Measurements from ENCODE around the gene ERVH48-1. TPM values are rescaled to one million over a fixed set of nuclear protein-coding genes. Genes with fewer than 3 reads are reported as not detected.

The ERVH48-1 gene
- total and polyA plus RNA-seq, 2 donors (not counting 1 experiment from before 2014, with no cell fraction given) = 0.06 TPM; not detected in 1

DNA sequence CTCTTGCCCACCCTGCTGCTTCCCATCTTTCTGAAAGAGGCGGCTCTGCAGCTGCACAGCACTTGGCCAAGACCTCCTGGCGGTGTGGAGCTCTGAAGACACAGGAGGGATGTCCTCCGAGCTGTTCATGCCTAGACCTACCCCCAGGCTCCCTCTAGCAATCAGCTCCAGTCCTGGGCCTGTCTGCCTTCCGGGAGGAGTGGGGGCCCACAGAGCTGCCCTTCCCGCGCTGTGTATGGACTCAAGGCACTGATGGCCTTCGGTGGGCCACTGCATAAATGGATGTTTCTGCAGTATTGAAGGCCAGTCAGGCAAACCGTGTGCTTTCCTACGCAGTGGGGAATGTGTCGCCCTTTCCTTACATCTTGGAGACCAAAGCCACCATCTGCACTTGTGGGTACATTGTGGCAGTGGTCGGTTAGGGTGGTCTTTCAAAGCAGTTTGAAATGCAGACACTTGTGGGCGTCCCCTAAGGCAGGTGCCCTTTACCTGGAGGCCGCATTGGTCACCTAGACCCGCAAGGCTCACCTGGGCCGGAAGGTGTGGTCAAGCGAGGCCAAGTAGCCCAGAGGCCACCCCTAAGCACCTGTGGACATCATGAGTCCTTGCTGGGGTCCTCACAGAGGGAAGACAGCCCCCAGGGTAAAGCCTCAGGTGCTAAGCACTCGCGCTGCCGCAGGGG is 48.0 kb upstream of the ERVH48-1 start:
- Histone ChIP-seq H3K4me1 (ENCODE audit: control insufficient read depth, extremely low read depth, insufficient read depth, low read length) (peaks cover 8% of the 10 kb centered on the region), H3K4me3 (replicated peaks in 1 of 4; ENCODE audit: control extremely low read depth in 1 of 4, insufficient read depth in 1 of 4, low read depth in 3 of 4, low read length in 4 of 4) (peak overlapping the region; percentile 64 to 70 (median 68)), H4K20me1 (ENCODE audit: control insufficient read depth, extremely low read depth, insufficient read depth, low read length) (no peaks in the 10 kb centered on the region), H3K79me2 (ENCODE audit: control insufficient read depth, insufficient read depth, low read length) (peaks cover 29% of the 10 kb centered on the region), H2AFZ (ENCODE audit: low read length) (peak overlapping the region; percentile 94), H3K36me3 (ENCODE audit: control insufficient read depth, insufficient read depth, low read length) (no peaks in the 10 kb centered on the region), H3K9ac (ENCODE audit: insufficient read depth, low read length) (peak overlapping the region; percentile 90), H3K27ac (ENCODE audit: insufficient read depth, low read length) (peak overlapping the region; percentile 92), H3K9me3 (ENCODE audit: control insufficient read depth, insufficient read depth, low read depth, low read length) (no peaks in the 10 kb centered on the region), H3K27me3 (ENCODE audit: control insufficient read depth, insufficient read depth, low read length) (no peaks in the 10 kb centered on the region), H3K4me2 (ENCODE audit: extremely low read depth, insufficient read depth, low read length) (peak overlapping the region; percentile 97)
- no peak for DNase-seq (ENCODE audit: low read depth in 2 of 2)
- TF ChIP-seq, protein P1, sequence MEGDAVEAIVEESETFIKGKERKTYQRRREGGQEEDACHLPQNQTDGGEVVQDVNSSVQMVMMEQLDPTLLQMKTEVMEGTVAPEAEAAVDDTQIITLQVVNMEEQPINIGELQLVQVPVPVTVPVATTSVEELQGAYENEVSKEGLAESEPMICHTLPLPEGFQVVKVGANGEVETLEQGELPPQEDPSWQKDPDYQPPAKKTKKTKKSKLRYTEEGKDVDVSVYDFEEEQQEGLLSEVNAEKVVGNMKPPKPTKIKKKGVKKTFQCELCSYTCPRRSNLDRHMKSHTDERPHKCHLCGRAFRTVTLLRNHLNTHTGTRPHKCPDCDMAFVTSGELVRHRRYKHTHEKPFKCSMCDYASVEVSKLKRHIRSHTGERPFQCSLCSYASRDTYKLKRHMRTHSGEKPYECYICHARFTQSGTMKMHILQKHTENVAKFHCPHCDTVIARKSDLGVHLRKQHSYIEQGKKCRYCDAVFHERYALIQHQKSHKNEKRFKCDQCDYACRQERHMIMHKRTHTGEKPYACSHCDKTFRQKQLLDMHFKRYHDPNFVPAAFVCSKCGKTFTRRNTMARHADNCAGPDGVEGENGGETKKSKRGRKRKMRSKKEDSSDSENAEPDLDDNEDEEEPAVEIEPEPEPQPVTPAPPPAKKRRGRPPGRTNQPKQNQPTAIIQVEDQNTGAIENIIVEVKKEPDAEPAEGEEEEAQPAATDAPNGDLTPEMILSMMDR (conservative IDR thresholded peaks at IDR 0.05 in 1 of 2, IDR thresholded peaks at IDR 0.05 in 1 of 2; ENCODE audit: low read depth in 1 of 2, low read length in 2 of 2) = no peak
- no peak for TF ChIP-seq EZH2 (IDR thresholded peaks at IDR 0.05; ENCODE audit: low read length, missing control alignments)

DNA sequence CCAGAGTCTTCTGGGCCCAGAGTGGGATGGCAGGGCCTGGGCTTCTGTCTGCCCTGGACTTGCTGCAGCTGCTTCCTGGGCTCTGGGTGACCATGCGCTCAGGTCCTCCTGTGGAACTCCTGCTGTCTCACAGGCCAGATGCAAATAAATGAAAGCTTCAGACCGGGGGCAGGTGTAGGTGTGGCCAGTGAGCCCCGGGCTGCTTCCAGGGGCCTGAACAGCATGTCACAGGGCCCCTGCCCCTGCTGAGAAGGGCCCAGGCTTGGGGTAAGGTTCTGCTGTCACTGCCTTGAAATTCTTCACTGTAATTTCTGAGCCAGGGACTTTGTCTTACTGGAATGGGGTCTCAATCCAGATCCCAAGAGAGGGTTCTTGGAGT is 46.5 kb upstream of the ERVH48-1 start:
- H3K36me3 ChIP-seq (ENCODE audit: control insufficient read depth, insufficient read depth, low read length) = no peaks in the 10 kb centered on the region
- TF ChIP-seq EZH2 (IDR thresholded peaks at IDR 0.05; ENCODE audit: low read length, missing control alignments) = no peak
- TF ChIP-seq, protein P1 (conservative IDR thresholded peaks at IDR 0.05 in 1 of 2, IDR thresholded peaks at IDR 0.05 in 1 of 2; ENCODE audit: low read depth in 1 of 2, low read length in 2 of 2) = no peak
- H3K9ac ChIP-seq (ENCODE audit: insufficient read depth, low read length) = no peak overlapping the region
- H3K4me3 ChIP-seq (replicated peaks in 1 of 4; ENCODE audit: control extremely low read depth in 1 of 4, insufficient read depth in 1 of 4, low read depth in 3 of 4, low read length in 4 of 4) = no peak overlapping the region
- no peak for DNase-seq (ENCODE audit: low read depth in 2 of 2)
- no peak overlapping the region for H3K27ac ChIP-seq (ENCODE audit: insufficient read depth, low read length)
- H4K20me1 ChIP-seq (ENCODE audit: control insufficient read depth, extremely low read depth, insufficient read depth, low read length) = no peaks in the 10 kb centered on the region
- H3K27me3 ChIP-seq (ENCODE audit: control insufficient read depth, insufficient read depth, low read length) = no peaks in the 10 kb centered on the region
- no peak overlapping the region for H2AFZ ChIP-seq (ENCODE audit: low read length)
- H3K4me2 ChIP-seq (ENCODE audit: extremely low read depth, insufficient read depth, low read length) = no peak overlapping the region
- H3K4me1 ChIP-seq (ENCODE audit: control insufficient read depth, extremely low read depth, insufficient read depth, low read length) = peaks cover 8% of the 10 kb centered on the region
- peaks cover 16% of the 10 kb centered on the region for H3K79me2 ChIP-seq (ENCODE audit: control insufficient read depth, insufficient read depth, low read length)
- no peaks in the 10 kb centered on the region for H3K9me3 ChIP-seq (ENCODE audit: control insufficient read depth, insufficient read depth, low read depth, low read length)

DNA sequence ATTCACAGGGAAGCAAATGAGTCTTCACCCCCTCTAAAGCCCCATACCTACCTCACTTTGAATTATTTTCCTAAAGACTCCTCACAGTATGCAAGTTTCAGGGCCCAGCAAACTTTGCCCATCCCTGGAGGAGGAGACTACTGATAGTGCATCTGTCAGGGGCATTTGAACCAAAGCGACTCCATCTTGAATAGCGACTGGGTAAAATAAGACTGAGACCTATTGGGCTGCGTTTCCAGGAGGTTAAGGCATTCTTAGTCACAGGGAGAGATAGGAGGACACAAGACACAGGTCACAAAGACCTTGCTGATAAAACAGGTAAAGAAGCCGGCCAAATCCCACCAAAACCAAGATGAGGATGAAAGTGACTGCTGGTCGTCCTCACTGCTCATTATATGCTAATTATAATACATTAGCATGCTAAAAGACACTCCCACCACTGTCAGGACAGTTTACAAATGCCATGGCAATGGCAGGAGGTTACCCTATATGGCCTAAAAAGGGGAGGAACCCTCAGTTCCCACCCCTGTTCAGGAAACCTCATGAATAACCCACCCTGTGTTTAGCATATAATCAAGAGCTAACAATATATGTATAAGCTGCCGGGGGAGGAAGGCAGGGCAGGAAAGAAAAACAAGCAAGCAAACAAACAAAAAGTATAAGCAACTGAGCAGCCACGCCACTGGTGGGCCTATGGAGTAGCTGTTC is 45.7 kb upstream of the ERVH48-1 start:
- H2AFZ ChIP-seq (ENCODE audit: low read length) = no peak overlapping the region
- H3K79me2 ChIP-seq (ENCODE audit: control insufficient read depth, insufficient read depth, low read length) = peaks cover 8% of the 10 kb centered on the region
- H3K4me1 ChIP-seq (ENCODE audit: control insufficient read depth, extremely low read depth, insufficient read depth, low read length) = peaks cover 6% of the 10 kb centered on the region
- no peak overlapping the region for H3K4me3 ChIP-seq (replicated peaks in 1 of 4; ENCODE audit: control extremely low read depth in 1 of 4, insufficient read depth in 1 of 4, low read depth in 3 of 4, low read length in 4 of 4)
- H3K9me3 ChIP-seq (ENCODE audit: control insufficient read depth, insufficient read depth, low read depth, low read length) = no peaks in the 10 kb centered on the region
- DNase-seq (ENCODE audit: low read depth in 2 of 2) = no peak
- TF ChIP-seq EZH2 (IDR thresholded peaks at IDR 0.05; ENCODE audit: low read length, missing control alignments) = no peak
- TF ChIP-seq, protein P1 (conservative IDR thresholded peaks at IDR 0.05 in 1 of 2, IDR thresholded peaks at IDR 0.05 in 1 of 2; ENCODE audit: low read depth in 1 of 2, low read length in 2 of 2) = no peak
- no peaks in the 10 kb centered on the region for H3K27me3 ChIP-seq (ENCODE audit: control insufficient read depth, insufficient read depth, low read length)
- no peak overlapping the region for H3K4me2 ChIP-seq (ENCODE audit: extremely low read depth, insufficient read depth, low read length)
- H4K20me1 ChIP-seq (ENCODE audit: control insufficient read depth, extremely low read depth, insufficient read depth, low read length) = no peaks in the 10 kb centered on the region
- no peak overlapping the region for H3K9ac ChIP-seq (ENCODE audit: insufficient read depth, low read length)
- H3K36me3 ChIP-seq (ENCODE audit: control insufficient read depth, insufficient read depth, low read length) = no peaks in the 10 kb centered on the region
- H3K27ac ChIP-seq (ENCODE audit: insufficient read depth, low read length) = no peak overlapping the region

Measured in fibroblast of lung (primary cell).